GM12874 (cell line): Measurements from ENCODE around the gene ZNF396.

ENCODE experiments used
- CTCF ChIP-seq: IDR thresholded peaks from 2 replicates; pipeline ENCODE4 v1.5.1; 2011; ENCODE audit warnings: low read depth, mild to moderate bottlenecking, control low read depth, low read length, moderate library complexity; ENCODE audit not compliant: insufficient read depth

ZNF396 gene

GRCh38 chr18:35322486-35323458 is 54.4 kb downstream of the ZNF396 start:
- no peak for TF ChIP-seq CTCF
